Suprapubic skin (tissue), 4 donors: ENCODE measurements around the gene KRT34. TPM values are rescaled to one million over a fixed set of nuclear protein-coding genes. Genes with fewer than 3 reads are reported as not detected.
"Not testable (repeated sequence)": the region's sequence is repeated elsewhere in the genome, so short reads cannot be mapped to it uniquely, and the experiment has no call there.

Experiments used
- DNase-seq, 2 donors: peaks; one replicate each; pipeline ENCODE4 v3.0.0-alpha.2; 2019; ENCODE audit warnings: low spot score in 2 of 2
- H3K27ac ChIP-seq: fragments of 200-600 bp; sonication (generic); one replicate; pipeline ENCODE4 v1.5.1; 2019
- H3K27me3 ChIP-seq: fragments of 200-600 bp; sonication (generic); one replicate; pipeline ENCODE4 v1.5.1; 2019
- H3K36me3 ChIP-seq: fragments of 200-600 bp; sonication (generic); one replicate; pipeline ENCODE4 v1.5.1; 2019
- H3K4me1 ChIP-seq: fragments of 200-600 bp; sonication (generic); one replicate; pipeline ENCODE4 v1.5.1; 2019
- H3K4me3 ChIP-seq: fragments of 200-600 bp; sonication (generic); one replicate; pipeline ENCODE4 v1.5.1; 2019; ENCODE audit warnings: mild to moderate bottlenecking
- H3K9me3 ChIP-seq: fragments of 200-600 bp; sonication (generic); one replicate; pipeline ENCODE4 v1.5.1; 2019
- EP300 ChIP-seq: sonication (generic); formaldehyde crosslinking; IDR thresholded peaks from one replicate; pipeline ENCODE4 v1.6.1; 2017; ENCODE audit warnings: antibody characterized with exemption
- POLR2A ChIP-seq, 2 donors: fragments of 450-650 bp; IDR thresholded peaks; one replicate each; pipeline ENCODE4 v1.6.1; 2017; ENCODE audit warnings: antibody characterized with exemption in 2 of 2, mild to moderate bottlenecking in 2 of 2, moderate library complexity in 2 of 2
- POLR2AphosphoS5 ChIP-seq, 3 donors: sonication (generic); formaldehyde crosslinking; IDR thresholded peaks; one replicate each; pipeline ENCODE4 v1.6.1; 2017; ENCODE audit warnings: antibody characterized with exemption in 3 of 3
- WGBS: methylation state at CpG from one replicate; pipeline ENCODE4 v1.1.5; 2018; 5-methylcytosine and 5-hydroxymethylcytosine counted together
- total RNA-seq, 4 donors: library from RNA; depleted of rRNA; stranded (reverse); fragments of >200 nt; gene quantifications; one replicate each; pipeline ENCODE4 v1.1.0, GENCODE V29; 2016
- TF ChIP-seq, protein P1 (sequence below), 2 donors: fragments of 200-600 bp in 1 of 2; fragments of 450-650 bp in 1 of 2; sonication (generic) in 1 of 2; IDR thresholded peaks; one replicate each; pipeline ENCODE4 v1.5.1; 2016 to 2019; ENCODE audit warnings: antibody characterized with exemption in 2 of 2, mild to moderate bottlenecking in 1 of 2, moderate library complexity in 1 of 2

KRT34 gene
- total RNA-seq, 4 donors from 2014 or later: 0.56 to 117 (median 22.2) TPM

DNA sequence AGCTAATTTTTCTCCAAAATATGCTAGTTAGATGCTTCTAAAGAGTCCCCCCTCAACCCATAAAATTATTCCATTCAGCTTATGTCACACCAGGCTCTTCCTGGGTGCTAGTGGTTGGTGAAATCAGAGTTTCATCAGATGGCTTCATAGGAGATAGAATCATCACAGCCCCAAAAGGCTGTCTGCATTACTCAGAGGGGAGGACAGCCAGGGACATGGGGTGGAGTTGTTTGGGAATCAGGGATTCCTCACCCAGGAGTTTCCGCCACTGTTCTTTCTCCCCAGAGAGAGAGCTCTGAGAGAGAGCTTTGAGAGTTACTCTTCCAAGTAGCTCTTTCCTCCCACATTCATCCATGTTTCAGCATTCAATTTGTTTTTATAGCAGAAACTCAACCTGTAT is 288 bp upstream of the KRT34 start:
- H3K27ac ChIP-seq: no peak overlapping the region
- no peak overlapping the region for H3K4me3 ChIP-seq
- no peak for DNase-seq
- no peaks in the 10 kb centered on the region for H3K36me3 ChIP-seq
- H3K27me3 ChIP-seq: peaks cover 4% of the 10 kb centered on the region
- TF ChIP-seq POLR2AphosphoS5 (IDR thresholded peaks at IDR 0.05) (no peak), EP300 (no peak), POLR2A (IDR thresholded peaks at IDR 0.05) (no peak)
- TF ChIP-seq, protein P1, sequence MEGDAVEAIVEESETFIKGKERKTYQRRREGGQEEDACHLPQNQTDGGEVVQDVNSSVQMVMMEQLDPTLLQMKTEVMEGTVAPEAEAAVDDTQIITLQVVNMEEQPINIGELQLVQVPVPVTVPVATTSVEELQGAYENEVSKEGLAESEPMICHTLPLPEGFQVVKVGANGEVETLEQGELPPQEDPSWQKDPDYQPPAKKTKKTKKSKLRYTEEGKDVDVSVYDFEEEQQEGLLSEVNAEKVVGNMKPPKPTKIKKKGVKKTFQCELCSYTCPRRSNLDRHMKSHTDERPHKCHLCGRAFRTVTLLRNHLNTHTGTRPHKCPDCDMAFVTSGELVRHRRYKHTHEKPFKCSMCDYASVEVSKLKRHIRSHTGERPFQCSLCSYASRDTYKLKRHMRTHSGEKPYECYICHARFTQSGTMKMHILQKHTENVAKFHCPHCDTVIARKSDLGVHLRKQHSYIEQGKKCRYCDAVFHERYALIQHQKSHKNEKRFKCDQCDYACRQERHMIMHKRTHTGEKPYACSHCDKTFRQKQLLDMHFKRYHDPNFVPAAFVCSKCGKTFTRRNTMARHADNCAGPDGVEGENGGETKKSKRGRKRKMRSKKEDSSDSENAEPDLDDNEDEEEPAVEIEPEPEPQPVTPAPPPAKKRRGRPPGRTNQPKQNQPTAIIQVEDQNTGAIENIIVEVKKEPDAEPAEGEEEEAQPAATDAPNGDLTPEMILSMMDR (IDR thresholded peaks at IDR 0.05): no peak
- H3K4me1 ChIP-seq: no peaks in the 10 kb centered on the region
- H3K9me3 ChIP-seq: peaks cover 7% of the 10 kb centered on the region
- 94% methylated on average over 1 of the region's 1 CpG for WGBS

DNA sequence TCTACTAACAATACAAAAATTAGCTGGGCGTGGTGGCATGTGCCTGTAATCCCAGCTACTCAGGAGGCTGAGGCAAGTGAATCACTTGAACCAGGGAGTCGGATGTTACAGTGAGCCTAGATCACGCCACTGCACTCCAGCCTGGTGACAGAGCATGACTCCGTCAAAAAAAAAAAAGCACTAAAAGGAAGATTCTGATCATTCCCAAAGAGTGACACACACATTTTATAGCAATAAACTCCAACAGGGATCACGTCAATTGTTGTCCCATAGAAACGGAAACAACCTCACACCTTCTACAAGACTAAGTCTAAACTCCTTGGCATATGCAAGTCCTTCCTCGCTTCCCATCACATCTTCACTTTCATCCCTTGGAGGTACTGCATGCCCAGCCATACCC is 2.0 kb downstream of the KRT34 start:
- not testable (repeated sequence) for H3K27ac ChIP-seq, H3K27me3 ChIP-seq, DNase-seq, H3K4me3 ChIP-seq, H3K36me3 ChIP-seq, H3K9me3 ChIP-seq, H3K4me1 ChIP-seq
- WGBS: 93% methylated on average over 7 of the region's 7 CpGs

DNA sequence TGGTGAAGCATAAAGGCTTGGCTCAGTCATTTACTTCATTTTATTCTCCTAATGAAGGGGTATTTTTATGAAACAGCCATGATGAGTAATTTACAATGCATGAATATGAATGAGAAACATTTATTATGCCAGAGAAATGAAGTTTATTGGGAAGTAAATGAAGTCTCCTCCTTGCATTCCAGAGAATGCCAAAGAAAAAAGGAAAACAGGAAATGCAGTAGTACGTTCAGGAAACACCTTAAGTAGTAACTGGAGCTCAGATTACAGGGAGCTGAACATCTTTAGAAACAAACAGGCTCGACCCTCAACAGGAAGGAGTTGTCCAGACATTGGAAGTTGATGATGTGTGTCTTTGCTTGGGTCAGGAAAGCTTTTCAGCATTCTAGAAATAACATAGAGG is 4.6 kb downstream of the KRT34 start:
- Histone ChIP-seq H3K27me3 (peaks cover 4% of the 10 kb centered on the region), H3K9me3 (no peaks in the 10 kb centered on the region), H3K27ac (no peak overlapping the region), H3K36me3 (no peaks in the 10 kb centered on the region), H3K4me1 (no peaks in the 10 kb centered on the region), H3K4me3 (no peak overlapping the region)
- TF ChIP-seq, protein P1 (IDR thresholded peaks at IDR 0.05): no peak
- no peak for TF ChIP-seq EP300
- no peak for TF ChIP-seq POLR2AphosphoS5 (IDR thresholded peaks at IDR 0.05)
- no peak for TF ChIP-seq POLR2A (IDR thresholded peaks at IDR 0.05)
- 4% methylated on average over 2 of the region's 2 CpGs for WGBS
- DNase-seq: no peak

DNA sequence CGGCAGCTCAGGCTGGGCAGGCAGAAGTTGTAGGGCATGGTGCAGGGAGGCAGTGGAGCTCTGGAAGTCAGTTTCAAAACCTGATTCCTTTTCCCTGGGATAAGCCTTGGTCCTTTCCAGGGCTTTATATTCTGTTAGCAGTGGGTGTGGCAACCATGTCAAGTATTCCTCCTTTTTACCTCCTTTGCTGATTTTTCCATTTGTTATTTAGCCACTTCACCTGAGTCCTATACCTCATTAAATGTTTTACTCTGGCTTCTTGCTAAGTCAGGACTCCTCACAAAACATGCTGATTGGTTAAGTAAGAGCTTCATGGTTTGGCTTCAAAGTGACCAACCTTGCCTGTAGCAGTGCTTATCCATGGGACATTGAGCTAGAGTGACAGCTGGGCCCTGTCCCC is 12.4 kb downstream of the KRT34 start, which contains the start of gene KRT33B:
Gene KRT33B (minus strand): TSS at position 101 of the 400 bp plus-strand sequence. CDS start 63 bp downstream, at position 38.
- H3K27ac ChIP-seq: no peak within 1 kb of the TSS

DNA sequence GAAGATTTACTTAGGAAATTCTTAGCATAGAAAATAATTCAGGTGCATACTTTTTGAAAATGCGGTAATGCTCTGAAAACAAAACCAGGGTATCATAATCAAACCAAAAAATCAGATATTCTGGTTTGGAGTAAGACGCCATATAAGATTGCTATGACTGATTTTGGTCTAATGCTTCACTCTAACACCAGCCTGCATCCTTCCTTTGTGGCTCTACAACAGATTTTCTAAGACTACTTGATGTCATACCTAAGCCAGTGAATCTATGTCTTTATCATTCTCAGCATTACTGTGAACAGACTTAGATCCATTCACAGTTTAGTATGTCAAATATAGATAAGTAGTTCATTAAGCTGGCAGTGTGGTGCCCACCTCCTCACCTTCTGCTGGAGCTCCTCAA is 13.1 kb downstream of the KRT34 start:
- Histone ChIP-seq H3K27ac (no peak overlapping the region), H3K27me3 (peaks cover 4% of the 10 kb centered on the region), H3K4me1 (no peaks in the 10 kb centered on the region), H3K9me3 (no peaks in the 10 kb centered on the region), H3K36me3 (no peaks in the 10 kb centered on the region), H3K4me3 (no peak overlapping the region)
- WGBS: 92% methylated on average over 2 of the region's 2 CpGs
- no peak for DNase-seq
- TF ChIP-seq POLR2A (IDR thresholded peaks at IDR 0.05) (no peak), EP300 (no peak)

More for the DNA sequence above, 12.4 kb downstream of the KRT34 start, which contains the start of gene KRT33B:
- WGBS: 100% methylated on average over 1 of the region's 1 CpG
- TF ChIP-seq, protein P1 (IDR thresholded peaks at IDR 0.05): no peak
- TF ChIP-seq EP300: no peak
- TF ChIP-seq POLR2A (IDR thresholded peaks at IDR 0.05): no peak
- TF ChIP-seq POLR2AphosphoS5 (IDR thresholded peaks at IDR 0.05): no peak
- H3K4me1 ChIP-seq: no peaks in the 10 kb centered on the region
- H3K27me3 ChIP-seq: peaks cover 4% of the 10 kb centered on the region
- DNase-seq: no peak
- H3K9me3 ChIP-seq: no peaks in the 10 kb centered on the region
- no peak within 1 kb of the TSS for H3K4me3 ChIP-seq
- H3K36me3 ChIP-seq: no peaks in the 10 kb centered on the region

DNA sequence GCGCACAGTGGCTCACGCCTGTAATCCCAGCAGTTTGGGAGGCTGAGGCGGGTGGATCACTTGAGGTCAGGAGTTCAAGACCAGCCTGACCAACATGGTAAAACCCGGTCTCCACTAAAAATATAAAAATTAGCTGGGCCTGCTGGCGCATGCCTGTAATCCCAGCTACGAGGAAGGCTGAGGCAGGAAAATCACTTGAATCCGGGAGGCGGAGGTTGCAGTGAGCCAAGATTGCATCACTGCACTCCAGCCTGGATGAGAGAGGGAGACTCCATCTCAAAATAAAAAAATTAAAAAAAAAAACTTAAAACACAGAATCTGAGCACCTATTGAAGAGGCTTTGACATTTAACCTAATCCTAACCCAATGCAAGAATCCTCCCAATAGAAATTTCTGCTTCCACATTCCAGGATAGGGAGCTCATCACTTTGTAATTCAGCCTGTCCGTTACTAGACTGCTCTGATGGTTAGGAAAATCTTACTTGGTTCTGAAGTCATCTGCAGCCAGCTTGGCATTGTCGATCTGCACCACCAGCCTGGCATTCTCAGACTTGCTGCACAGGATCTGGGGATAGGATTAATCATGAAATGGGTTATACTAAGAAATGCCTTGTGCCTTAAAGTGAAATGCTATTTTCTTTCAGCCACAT is 14.6 kb downstream of the KRT34 start:
- WGBS: 51% methylated on average over 10 of the region's 10 CpGs
- Histone ChIP-seq H3K27me3 (peaks cover 4% of the 10 kb centered on the region), H3K27ac (no peak overlapping the region), H3K36me3 (no peaks in the 10 kb centered on the region), H3K4me1 (no peaks in the 10 kb centered on the region), H3K9me3 (no peaks in the 10 kb centered on the region), H3K4me3 (no peak overlapping the region)
- no peak for TF ChIP-seq EP300
- TF ChIP-seq, protein P1 (IDR thresholded peaks at IDR 0.05): no peak
- TF ChIP-seq POLR2A (IDR thresholded peaks at IDR 0.05): no peak
- no peak for TF ChIP-seq POLR2AphosphoS5 (IDR thresholded peaks at IDR 0.05)
- DNase-seq: no peak
